WERI-Rb-1 (cell line): ENCODE data around the gene ATG10.
"Not testable (repeated sequence)": the region's sequence is repeated elsewhere in the genome, so short reads cannot be mapped to it uniquely, and the experiment has no call there.

Experiments
- DNase-seq: peaks from one replicate; pipeline ENCODE4 v3.0.0-alpha.2; 2020
- H3K27ac ChIP-seq: fragments of 250-450 bp; sonication (Bioruptor Pico); 2 replicates; pipeline ENCODE4 v1.5.1; 2020; ENCODE audit warnings: mild to moderate bottlenecking, moderate library complexity
- H3K27me3 ChIP-seq: fragments of 250-450 bp; sonication (Bioruptor Pico); 2 replicates; pipeline ENCODE4 v1.5.1; 2021; ENCODE audit warnings: mild to moderate bottlenecking, low read depth, moderate library complexity; ENCODE audit not compliant: insufficient read depth, severe bottlenecking
- H3K36me3 ChIP-seq: fragments of 250-450 bp; sonication (Bioruptor Pico); 2 replicates; pipeline ENCODE4 v1.5.1; 2020; ENCODE audit warnings: mild to moderate bottlenecking, moderate library complexity
- H3K4me3 ChIP-seq: 2 replicates; pipeline ENCODE4 v1.5.1; 2011; ENCODE audit warnings: low read depth, mild to moderate bottlenecking, control low read depth, low read length
- H3K9me3 ChIP-seq: fragments of 250-450 bp; sonication (Bioruptor Pico); 2 replicates; pipeline ENCODE4 v1.5.1; 2021; ENCODE audit warnings: mild to moderate bottlenecking, moderate library complexity; ENCODE audit not compliant: severe bottlenecking
- TF ChIP-seq, protein P1 (sequence below): IDR thresholded peaks from 2 replicates; pipeline ENCODE4 v1.5.1; 2011; ENCODE audit warnings: low read depth, mild to moderate bottlenecking, control low read depth, inconsistent platforms, low read length

ATG10 gene

DNA sequence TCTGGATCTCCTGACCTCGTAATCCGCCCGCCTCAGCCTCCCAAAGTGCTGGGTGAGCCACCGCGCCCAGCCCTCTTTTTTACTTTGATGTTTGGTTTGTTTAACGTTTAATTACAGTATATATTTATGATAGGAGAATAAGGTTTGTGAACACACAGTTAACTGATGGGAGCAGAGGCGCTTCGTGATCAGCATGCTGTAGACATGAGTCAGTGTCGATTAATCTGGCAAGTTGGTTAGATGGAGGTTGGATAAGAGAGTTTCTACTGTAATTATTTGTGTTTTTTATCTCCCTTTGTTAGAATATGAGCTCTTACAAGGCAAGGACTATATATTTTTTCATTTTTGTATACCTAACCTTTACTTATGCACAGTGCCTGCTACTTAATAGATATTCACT lies 14.3 kb downstream of the ATG10 start:
- no peak overlapping the region for H3K27ac ChIP-seq
- H3K27me3 ChIP-seq: no peaks in the 10 kb centered on the region
- H3K4me3 ChIP-seq: no peak overlapping the region
- no peaks in the 10 kb centered on the region for H3K9me3 ChIP-seq
- DNase-seq: no peak
- H3K36me3 ChIP-seq: no peaks in the 10 kb centered on the region
- TF ChIP-seq, protein P1, sequence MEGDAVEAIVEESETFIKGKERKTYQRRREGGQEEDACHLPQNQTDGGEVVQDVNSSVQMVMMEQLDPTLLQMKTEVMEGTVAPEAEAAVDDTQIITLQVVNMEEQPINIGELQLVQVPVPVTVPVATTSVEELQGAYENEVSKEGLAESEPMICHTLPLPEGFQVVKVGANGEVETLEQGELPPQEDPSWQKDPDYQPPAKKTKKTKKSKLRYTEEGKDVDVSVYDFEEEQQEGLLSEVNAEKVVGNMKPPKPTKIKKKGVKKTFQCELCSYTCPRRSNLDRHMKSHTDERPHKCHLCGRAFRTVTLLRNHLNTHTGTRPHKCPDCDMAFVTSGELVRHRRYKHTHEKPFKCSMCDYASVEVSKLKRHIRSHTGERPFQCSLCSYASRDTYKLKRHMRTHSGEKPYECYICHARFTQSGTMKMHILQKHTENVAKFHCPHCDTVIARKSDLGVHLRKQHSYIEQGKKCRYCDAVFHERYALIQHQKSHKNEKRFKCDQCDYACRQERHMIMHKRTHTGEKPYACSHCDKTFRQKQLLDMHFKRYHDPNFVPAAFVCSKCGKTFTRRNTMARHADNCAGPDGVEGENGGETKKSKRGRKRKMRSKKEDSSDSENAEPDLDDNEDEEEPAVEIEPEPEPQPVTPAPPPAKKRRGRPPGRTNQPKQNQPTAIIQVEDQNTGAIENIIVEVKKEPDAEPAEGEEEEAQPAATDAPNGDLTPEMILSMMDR: no peak

DNA sequence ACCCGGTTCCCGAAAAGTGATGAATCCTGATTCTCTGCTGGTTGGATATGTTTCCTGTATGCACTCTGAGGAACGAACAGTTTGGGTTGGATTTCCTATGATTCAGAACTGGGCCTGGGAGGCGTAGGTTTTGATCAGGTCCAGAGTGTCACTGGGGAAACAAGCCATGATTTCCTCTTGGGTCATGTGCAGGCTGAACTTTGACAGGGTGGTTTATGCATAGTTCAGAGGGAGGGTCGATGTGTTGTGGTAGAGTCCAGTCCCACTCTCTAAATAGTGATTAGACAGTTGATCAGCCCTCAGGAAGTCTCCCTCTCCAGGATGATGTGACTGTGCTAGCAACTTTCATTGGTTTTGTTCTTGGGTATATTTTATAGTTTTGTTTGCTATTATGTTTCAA lies 17.4 kb downstream of the ATG10 start:
- Histone ChIP-seq H3K36me3 (no peaks in the 10 kb centered on the region), H3K4me3 (no peak overlapping the region), H3K9me3 (no peaks in the 10 kb centered on the region), H3K27ac (no peak overlapping the region), H3K27me3 (no peaks in the 10 kb centered on the region)
- DNase-seq: no peak
- TF ChIP-seq, protein P1: no peak

DNA sequence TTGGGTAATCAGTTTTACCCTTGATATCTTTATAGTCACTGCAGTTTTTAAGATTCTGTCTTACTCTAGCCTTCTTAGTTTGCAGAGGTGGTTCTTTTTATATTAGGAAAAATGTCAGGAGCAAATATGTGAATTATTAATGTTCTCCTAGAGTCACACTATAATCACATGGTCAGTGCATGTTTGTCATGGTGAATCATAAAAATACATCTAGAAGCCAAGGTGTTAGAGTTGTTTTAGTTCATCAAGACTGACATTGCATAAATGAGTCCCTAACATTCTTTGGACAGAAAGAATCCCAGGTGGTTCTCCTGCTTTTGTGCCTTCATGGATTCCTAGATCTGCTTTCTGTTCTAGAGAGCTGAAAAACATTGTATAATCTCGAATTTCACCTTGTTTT lies 22.9 kb downstream of the ATG10 start:
- no peak for DNase-seq
- Histone ChIP-seq H3K36me3 (no peaks in the 10 kb centered on the region; the same call in 1 of the 2 replicates), H3K27me3 (no peaks in the 10 kb centered on the region), H3K27ac (no peak overlapping the region), H3K9me3 (no peaks in the 10 kb centered on the region), H3K4me3 (no peak overlapping the region)
- TF ChIP-seq, protein P1: no peak

DNA sequence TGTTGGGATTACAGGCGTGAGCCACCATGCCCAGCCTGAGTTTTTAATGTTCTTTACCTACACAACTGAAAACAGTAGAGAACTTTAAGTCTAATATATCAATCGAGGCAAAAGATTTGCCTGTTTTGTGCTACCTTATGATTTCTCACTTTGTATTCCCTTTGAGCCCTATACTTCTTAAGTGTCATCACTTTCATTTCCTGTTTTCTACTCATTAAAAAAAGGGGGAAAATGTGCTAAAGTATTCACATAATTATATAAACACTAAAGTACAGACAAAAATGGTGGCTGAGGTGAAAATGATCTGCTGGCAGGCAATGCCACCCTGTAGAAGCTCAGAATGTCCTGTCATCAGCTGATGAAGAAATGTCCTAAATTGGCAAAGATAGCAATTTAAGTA lies 23.6 kb downstream of the ATG10 start:
- H3K36me3 ChIP-seq: no peaks in the 10 kb centered on the region; the same call in 1 of the 2 replicates
- no peak for DNase-seq
- H3K9me3 ChIP-seq: no peaks in the 10 kb centered on the region

DNA sequence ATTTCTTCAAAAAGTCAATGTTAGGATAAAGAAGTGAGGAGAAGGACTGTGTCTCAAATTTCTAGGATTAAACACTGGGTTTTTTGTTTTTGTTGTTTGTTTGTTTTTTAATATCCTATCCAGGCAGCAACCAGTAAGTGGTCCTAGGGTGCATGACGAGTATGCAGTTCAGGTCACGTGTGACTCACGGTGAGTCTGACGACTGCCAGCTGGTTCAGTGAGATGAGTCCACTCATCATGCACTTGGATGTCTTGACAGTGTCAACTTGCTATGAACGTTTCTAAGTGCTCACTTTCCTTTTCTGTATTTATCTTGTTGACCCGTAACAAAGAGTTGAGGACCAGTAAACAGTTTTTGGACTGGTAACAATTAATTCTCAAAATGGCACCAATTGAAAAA lies 32.7 kb downstream of the ATG10 start:
- H3K9me3 ChIP-seq: no peaks in the 10 kb centered on the region
- H3K4me3 ChIP-seq: no peak overlapping the region
- TF ChIP-seq, protein P1: no peak
- H3K36me3 ChIP-seq: no peaks in the 10 kb centered on the region
- DNase-seq: no peak
- H3K27me3 ChIP-seq: no peaks in the 10 kb centered on the region
- no peak overlapping the region for H3K27ac ChIP-seq

More for the DNA sequence above, 23.6 kb downstream of the ATG10 start:
- Histone ChIP-seq H3K27me3 (no peaks in the 10 kb centered on the region), H3K4me3 (no peak overlapping the region), H3K27ac (no peak overlapping the region)
- TF ChIP-seq, protein P1: no peak

DNA sequence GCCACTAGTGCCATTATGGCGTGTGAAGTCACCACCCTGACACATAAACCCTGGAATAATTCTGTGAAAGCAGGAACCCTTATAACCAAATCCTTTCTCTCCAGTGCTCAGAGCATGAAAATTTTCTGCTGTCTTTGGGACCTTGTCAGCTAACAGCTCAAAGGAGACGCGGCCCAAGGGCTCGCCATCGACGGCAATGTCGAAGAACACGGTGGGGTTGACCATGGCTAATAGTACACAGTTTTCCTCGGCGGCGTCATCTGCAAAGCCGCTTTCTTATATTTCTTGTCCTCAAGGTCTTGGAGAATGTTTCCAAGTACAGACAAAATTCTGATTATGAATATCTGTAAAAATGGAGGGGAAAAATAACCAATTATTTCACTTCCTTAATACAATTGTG lies 38.0 kb downstream of the ATG10 start:
- H3K36me3 ChIP-seq, H3K27me3 ChIP-seq, H3K27ac ChIP-seq, H3K4me3 ChIP-seq, H3K9me3 ChIP-seq, DNase-seq: not testable (repeated sequence)
